ENCODE measurements around the gene SRP14. TPM values are rescaled to one million over a fixed set of nuclear protein-coding genes. Genes with fewer than 3 reads are reported as not detected.

The SRP14 gene
- total RNA-seq, 2 experiments from 2014 or later, result 120 to 126 TPM

DNA sequence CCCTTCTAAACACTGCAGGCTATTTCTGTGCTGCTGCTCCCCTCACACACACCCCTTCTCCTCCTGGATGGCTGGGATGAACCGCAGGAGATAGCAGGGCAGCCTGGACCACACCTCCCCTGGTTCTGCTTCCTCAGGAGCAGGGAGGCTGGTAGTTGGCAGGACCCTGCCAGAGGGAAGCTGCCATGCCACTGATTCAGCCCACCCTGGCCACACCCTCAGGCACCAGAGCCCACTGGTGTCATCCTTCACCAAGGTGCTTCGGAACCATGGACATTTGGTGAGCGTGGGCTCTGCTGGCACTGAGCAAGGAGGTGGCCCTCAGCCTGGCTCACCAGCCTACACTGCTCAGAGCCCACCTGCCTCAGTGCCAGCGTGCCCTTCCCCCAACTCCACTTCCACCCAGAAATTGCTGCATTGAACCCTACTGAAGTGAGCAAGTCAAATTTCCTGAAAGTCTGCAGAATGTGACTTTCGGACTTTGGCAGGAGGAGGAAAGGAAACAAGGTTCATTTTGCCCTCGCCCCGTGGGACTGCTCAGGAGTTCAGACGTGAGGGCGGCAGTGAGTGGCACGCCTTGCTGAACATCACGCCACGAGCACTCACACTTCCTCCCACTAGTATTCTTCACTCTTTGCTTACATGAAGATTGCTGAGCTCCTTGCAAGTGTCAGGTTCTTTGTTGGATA is 43.4 kb upstream of the SRP14 start:
- H3K9me3 Mint-ChIP-seq, result no peaks in the 10 kb centered on the region
- peaks cover 29% of the 10 kb centered on the region for H3K4me1 Mint-ChIP-seq (ENCODE audit: low read depth)
- H3K36me3 ChIP-seq (ENCODE audit: insufficient read depth, low read length), result no peaks in the 10 kb centered on the region
- peaks cover 11 to 20% of the 10 kb centered on the region in 2 experiments for H3K27me3 ChIP-seq (ENCODE audit: control insufficient read depth in 1 of 2, insufficient read depth in 2 of 2, low read length in 2 of 2)
- H3K9me3 ChIP-seq (ENCODE audit: control insufficient read depth in 1 of 2, insufficient read depth in 1 of 2, low read length in 2 of 2), result no peaks in the 10 kb centered on the region
- H3K27ac ChIP-seq (ENCODE audit: low read depth in 1 of 2, low read length in 2 of 2), result no peak overlapping the region
- DNase-seq, result peak in 1 of 14 experiments; percentile 40
- peaks cover 28% of the 10 kb centered on the region for H3K27me3 Mint-ChIP-seq
- ChIA-PET POLR2A (no interaction called here), CTCF (no interaction called here)
- no peak overlapping the region for H3K27ac Mint-ChIP-seq
- H3K4me3 ChIP-seq (ENCODE audit: low read length), result peak overlapping the region; percentile 7
- ATAC-seq (ENCODE audit: poor library complexity), result peak; percentile 46
- TF ChIP-seq, protein P1, sequence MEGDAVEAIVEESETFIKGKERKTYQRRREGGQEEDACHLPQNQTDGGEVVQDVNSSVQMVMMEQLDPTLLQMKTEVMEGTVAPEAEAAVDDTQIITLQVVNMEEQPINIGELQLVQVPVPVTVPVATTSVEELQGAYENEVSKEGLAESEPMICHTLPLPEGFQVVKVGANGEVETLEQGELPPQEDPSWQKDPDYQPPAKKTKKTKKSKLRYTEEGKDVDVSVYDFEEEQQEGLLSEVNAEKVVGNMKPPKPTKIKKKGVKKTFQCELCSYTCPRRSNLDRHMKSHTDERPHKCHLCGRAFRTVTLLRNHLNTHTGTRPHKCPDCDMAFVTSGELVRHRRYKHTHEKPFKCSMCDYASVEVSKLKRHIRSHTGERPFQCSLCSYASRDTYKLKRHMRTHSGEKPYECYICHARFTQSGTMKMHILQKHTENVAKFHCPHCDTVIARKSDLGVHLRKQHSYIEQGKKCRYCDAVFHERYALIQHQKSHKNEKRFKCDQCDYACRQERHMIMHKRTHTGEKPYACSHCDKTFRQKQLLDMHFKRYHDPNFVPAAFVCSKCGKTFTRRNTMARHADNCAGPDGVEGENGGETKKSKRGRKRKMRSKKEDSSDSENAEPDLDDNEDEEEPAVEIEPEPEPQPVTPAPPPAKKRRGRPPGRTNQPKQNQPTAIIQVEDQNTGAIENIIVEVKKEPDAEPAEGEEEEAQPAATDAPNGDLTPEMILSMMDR (IDR thresholded peaks at IDR 0.05), result no peak
- intact Hi-C loops (cut with DNase I, micrococcal nuclease), result no loop called here
- no peak overlapping the region for H3K4me3 Mint-ChIP-seq
- H3K4me1 ChIP-seq (ENCODE audit: insufficient read depth, low read length), result peaks cover 15% of the 10 kb centered on the region
- no peaks in the 10 kb centered on the region for H3K36me3 Mint-ChIP-seq (ENCODE audit: low read depth)

DNA sequence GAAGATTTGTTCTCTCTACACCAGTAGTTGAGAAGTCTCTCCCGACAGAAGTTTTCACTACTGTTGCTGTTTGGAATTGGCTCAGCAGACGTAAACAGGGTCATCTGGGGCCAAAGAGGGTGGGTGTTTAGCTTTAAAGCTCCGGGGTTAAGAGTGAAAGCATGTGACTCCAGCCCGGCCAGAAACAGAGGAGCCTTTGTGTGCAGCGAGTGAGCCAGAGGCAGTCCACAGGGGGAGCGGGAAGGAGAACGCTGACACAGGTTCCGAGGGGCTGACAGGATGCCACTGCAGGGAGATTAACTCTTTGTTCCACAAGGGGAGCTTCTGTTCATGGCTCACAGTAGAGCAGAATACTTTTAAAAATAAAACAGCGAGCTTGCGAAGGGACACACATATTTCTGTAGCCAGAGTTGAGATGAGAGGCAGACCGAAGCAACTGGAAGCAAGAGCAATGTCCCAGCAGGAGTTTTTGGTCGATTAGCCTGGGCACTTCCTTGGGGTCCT is 42.8 kb upstream of the SRP14 start:
- peak in 1 of 14 experiments; percentile 30 for DNase-seq
- Histone ChIP-seq H3K4me3 (ENCODE audit: low read length) (peak overlapping the region; percentile 7), H3K4me1 (ENCODE audit: insufficient read depth, low read length) (peaks cover 15% of the 10 kb centered on the region), H3K27me3 (ENCODE audit: control insufficient read depth in 1 of 2, insufficient read depth in 2 of 2, low read length in 2 of 2) (peaks cover 11 to 20% of the 10 kb centered on the region in 2 experiments), H3K36me3 (ENCODE audit: insufficient read depth, low read length) (no peaks in the 10 kb centered on the region), H3K9me3 (ENCODE audit: control insufficient read depth in 1 of 2, insufficient read depth in 1 of 2, low read length in 2 of 2) (no peaks in the 10 kb centered on the region), H3K27ac (ENCODE audit: low read depth in 1 of 2, low read length in 2 of 2) (no peak overlapping the region)
- TF ChIP-seq, protein P1 (IDR thresholded peaks at IDR 0.05), result no peak
- ATAC-seq (ENCODE audit: poor library complexity), result peak; percentile 43
- Mint-ChIP-seq H3K27ac (no peak overlapping the region), H3K9me3 (no peaks in the 10 kb centered on the region), H3K4me3 (peak overlapping the region; percentile 66), H3K27me3 (peaks cover 28% of the 10 kb centered on the region), H3K4me1 (ENCODE audit: low read depth) (peaks cover 29% of the 10 kb centered on the region), H3K36me3 (ENCODE audit: low read depth) (no peaks in the 10 kb centered on the region)
- intact Hi-C loops (cut with DNase I, micrococcal nuclease), result no loop called here
- ChIA-PET CTCF (no interaction called here), POLR2A (no interaction called here)

DNA sequence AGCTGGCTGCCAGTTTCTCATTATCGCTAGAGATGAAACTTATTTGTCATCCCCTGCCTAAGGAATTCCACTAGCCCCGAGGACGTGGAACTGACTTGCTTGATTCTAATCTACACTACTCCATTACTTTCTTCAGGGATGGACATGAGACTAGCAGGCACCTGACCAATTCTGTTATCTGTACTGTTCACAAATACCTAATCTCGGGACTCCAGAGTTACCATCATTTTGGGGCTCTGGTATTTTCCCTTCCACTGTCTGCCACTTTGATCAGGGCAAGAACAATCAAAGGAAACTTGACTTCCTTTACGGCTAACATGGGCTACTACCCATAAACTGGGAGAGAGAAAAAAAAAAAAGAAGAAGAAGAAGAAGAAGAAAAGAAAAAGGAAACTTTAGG is 41.9 kb upstream of the SRP14 start:
- no peaks in the 10 kb centered on the region for H3K36me3 Mint-ChIP-seq (ENCODE audit: low read depth)
- TF ChIP-seq, protein P1 (IDR thresholded peaks at IDR 0.05), result no peak
- intact Hi-C loops (cut with DNase I, micrococcal nuclease), result no loop called here
- POLR2A ChIA-PET, result no interaction called here
- H3K9me3 ChIP-seq (ENCODE audit: control insufficient read depth in 1 of 2, insufficient read depth in 1 of 2, low read length in 2 of 2), result no peaks in the 10 kb centered on the region
- no peak for DNase-seq
- CTCF ChIA-PET, result no interaction called here
- H3K27ac Mint-ChIP-seq, result no peak overlapping the region
- H3K9me3 Mint-ChIP-seq, result no peaks in the 10 kb centered on the region
- H3K27me3 Mint-ChIP-seq, result peaks cover 28% of the 10 kb centered on the region
- no peaks in the 10 kb centered on the region for H3K36me3 ChIP-seq (ENCODE audit: insufficient read depth, low read length)
- peaks cover 15% of the 10 kb centered on the region for H3K4me1 ChIP-seq (ENCODE audit: insufficient read depth, low read length)
- H3K4me3 Mint-ChIP-seq, result peak overlapping the region; percentile 65
- H3K4me3 ChIP-seq (ENCODE audit: low read length), result no peak overlapping the region
- peaks cover 29% of the 10 kb centered on the region for H3K4me1 Mint-ChIP-seq (ENCODE audit: low read depth)
- peaks cover 9 to 20% of the 10 kb centered on the region in 2 experiments for H3K27me3 ChIP-seq (ENCODE audit: control insufficient read depth in 1 of 2, insufficient read depth in 2 of 2, low read length in 2 of 2)
- ATAC-seq (ENCODE audit: poor library complexity), result no peak
- H3K27ac ChIP-seq (ENCODE audit: low read depth in 1 of 2, low read length in 2 of 2), result no peak overlapping the region

Data from CD4-positive, alpha-beta T cell (primary cell).